ENCODE measurements around the gene E2F4.
A peak's percentile ranks its signal among the peaks of the same experiment; 100 is the strongest.

E2F4 gene

DNA sequence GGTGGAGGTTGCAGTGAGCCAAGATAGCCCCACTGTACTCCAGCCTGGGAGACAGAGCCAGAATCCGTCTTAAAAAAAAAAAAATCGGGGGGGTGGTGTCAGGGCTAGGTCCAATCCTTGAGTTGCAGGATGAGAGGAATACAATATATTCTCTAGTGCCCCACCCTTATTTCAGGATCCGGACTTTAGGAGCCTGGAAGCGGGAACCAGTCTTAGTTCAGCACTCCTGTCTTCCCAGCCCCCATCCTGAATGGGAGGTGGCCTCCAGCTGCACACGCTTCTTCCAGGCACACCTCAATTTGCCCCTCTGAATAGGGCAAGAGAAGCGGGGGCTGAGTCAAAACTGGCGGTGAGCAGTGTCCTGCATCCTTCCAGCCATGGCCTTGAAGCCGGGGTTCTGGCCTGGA lies 53.7 kb downstream of the E2F4 start:
- Histone ChIP-seq H3K4me1 (ENCODE audit: insufficient read depth, insufficient read length) (peaks cover 47% of the 10 kb centered on the region), H3K9ac (ENCODE audit: insufficient read length, low read depth) (peak overlapping the region; percentile 90)
- DNase-seq (ENCODE audit: low read depth, low spot score) = no peak

DNA sequence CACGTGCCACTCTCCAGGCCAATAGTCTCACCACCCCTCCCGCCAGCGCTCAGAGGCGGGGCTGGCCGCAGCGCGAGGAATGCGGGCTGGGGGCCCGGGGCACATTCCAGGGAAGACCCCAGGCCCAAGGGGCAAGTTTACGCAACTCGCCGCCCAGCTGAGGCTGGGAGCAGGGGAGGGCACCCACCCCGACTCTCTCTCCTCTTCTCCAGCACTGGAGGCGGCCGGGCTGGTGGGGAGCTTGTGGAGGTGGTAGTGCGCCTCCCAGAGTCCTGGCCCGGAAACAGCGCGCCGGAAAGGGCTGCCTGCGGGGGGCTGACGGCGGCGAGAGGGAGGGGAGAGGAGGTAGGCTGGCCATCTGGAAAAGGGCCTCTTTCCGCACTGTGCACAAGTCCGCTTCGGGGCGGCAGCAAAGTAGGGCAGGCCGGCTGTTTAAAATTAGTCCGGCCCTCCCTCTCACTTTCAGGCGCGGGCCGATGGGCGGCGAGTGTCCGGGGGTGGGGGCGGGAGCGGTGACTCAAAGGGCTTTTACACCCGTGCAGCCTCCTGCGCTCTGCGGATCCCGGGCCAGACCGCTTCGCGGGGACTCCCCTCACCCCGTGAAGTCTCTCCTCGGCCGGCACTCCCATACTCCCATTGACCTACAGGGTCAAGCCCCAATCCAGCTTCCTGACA lies 54.3 kb downstream of the E2F4 start:
- H3K4me1 ChIP-seq (ENCODE audit: insufficient read depth, insufficient read length) = peaks cover 43% of the 10 kb centered on the region
- H3K4me3 ChIP-seq (ENCODE audit: insufficient read length, low read depth) = peak overlapping the region; percentile 86
- H3K27me3 ChIP-seq (ENCODE audit: insufficient read depth, insufficient read length) = peaks cover 36% of the 10 kb centered on the region
- DNase-seq (ENCODE audit: low read depth, low spot score) = peak; percentile 84
- H3K36me3 ChIP-seq (ENCODE audit: insufficient read depth, insufficient read length, low read length) = peaks cover 2% of the 10 kb centered on the region
- peak overlapping the region; percentile 90 for H3K9ac ChIP-seq (ENCODE audit: insufficient read length, low read depth)
- TF ChIP-seq SUZ12 (IDR thresholded peaks at IDR 0.05; ENCODE audit: extremely low read depth, insufficient read depth, insufficient read length) (no peak), ZNF274 (IDR thresholded peaks at IDR 0.05; ENCODE audit: low read depth, low read length) (no peak), YY1 (IDR thresholded peaks at IDR 0.05; ENCODE audit: insufficient read depth, insufficient read length) (no peak)
- no peaks in the 10 kb centered on the region for H3K9me3 ChIP-seq (ENCODE audit: insufficient read depth, low read length)

More for the DNA sequence above, 53.7 kb downstream of the E2F4 start:
- peaks cover 31% of the 10 kb centered on the region for H3K27me3 ChIP-seq (ENCODE audit: insufficient read depth, insufficient read length)
- H3K4me3 ChIP-seq (ENCODE audit: insufficient read length, low read depth) = peak overlapping the region; percentile 86
- no peak for TF ChIP-seq YY1 (IDR thresholded peaks at IDR 0.05; ENCODE audit: insufficient read depth, insufficient read length)
- TF ChIP-seq SUZ12 (IDR thresholded peaks at IDR 0.05; ENCODE audit: extremely low read depth, insufficient read depth, insufficient read length) = no peak
- TF ChIP-seq ZNF274 (IDR thresholded peaks at IDR 0.05; ENCODE audit: low read depth, low read length) = no peak
- H3K36me3 ChIP-seq (ENCODE audit: insufficient read depth, insufficient read length, low read length) = peaks cover 2% of the 10 kb centered on the region
- no peaks in the 10 kb centered on the region for H3K9me3 ChIP-seq (ENCODE audit: insufficient read depth, low read length)

DNA sequence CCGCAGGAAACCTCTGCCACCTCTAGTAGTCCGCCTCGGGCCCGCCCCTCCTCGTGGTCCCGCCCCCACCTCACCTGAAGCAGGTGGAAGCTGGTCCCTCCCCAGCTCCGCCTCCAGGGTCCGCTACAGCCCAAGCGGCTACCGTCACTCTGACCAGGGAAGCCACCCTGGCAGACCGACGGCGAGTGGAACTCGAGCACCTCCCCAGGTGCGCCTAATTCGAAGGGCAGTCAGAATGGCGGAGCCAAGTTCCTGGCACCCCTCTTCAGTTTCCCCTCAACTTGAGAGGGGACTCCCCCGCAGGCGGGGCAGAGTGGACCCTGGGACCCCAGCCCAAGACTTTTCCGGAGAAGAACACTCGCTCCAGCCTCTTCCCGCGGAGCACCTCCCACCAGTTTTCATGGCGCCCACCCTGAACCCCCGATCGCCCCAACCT lies 54.8 kb downstream of the E2F4 start:
- Histone ChIP-seq H3K9ac (ENCODE audit: insufficient read length, low read depth) (peak overlapping the region; percentile 90), H3K4me3 (ENCODE audit: insufficient read length, low read depth) (peak overlapping the region; percentile 86), H3K36me3 (ENCODE audit: insufficient read depth, insufficient read length, low read length) (peaks cover 2% of the 10 kb centered on the region), H3K27me3 (ENCODE audit: insufficient read depth, insufficient read length) (peaks cover 36% of the 10 kb centered on the region), H3K4me1 (ENCODE audit: insufficient read depth, insufficient read length) (peaks cover 40% of the 10 kb centered on the region), H3K9me3 (ENCODE audit: insufficient read depth, low read length) (no peaks in the 10 kb centered on the region)
- no peak for DNase-seq (ENCODE audit: low read depth, low spot score)
- no peak for TF ChIP-seq ZNF274 (IDR thresholded peaks at IDR 0.05; ENCODE audit: low read depth, low read length)
- TF ChIP-seq SUZ12 (IDR thresholded peaks at IDR 0.05; ENCODE audit: extremely low read depth, insufficient read depth, insufficient read length) = no peak
- no peak for TF ChIP-seq YY1 (IDR thresholded peaks at IDR 0.05; ENCODE audit: insufficient read depth, insufficient read length)

DNA sequence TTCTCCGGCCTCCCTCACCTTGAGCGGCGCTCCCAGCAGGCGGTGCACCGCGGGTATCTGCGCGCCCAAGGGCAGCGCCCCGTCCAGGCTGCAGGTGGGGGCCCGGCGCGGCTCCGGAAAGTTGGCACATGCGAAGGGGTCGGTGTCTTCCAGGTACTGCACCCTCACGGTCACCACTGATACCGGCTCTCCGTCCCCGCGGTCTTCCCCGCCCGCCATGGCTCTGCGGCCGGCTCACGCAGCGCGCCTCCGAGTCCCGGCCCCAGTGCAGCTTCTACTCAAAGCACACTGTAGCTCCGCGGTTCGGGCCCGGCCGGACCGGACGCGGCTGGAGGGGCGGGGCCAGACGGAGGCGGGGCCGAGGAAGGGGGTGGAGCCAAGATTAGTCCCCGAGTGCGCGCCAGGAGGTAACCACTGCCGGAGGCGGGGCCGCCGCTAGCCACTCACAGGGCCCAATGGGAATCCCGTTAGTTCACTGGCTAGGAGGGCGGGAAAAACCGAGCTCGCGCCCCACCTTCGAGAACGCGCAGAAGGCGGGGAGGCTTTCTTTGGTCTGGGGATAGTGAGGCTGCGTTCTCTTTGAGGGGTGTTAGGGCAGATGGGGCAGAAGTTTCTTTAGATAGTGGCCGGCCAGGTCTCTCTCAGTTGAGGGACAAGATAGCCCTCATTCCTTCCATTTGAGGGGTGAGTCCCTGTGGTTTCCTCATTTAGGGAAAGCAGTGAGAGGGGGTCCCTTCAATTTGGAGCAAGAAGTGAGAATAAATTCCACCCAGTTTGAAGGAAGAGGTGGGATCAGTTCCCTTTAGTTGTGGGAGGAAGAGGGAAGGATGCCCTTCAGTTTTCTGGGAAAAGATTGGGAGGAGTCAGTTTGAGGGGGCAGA lies 55.5 kb downstream of the E2F4 start, which contains the start of gene FHOD1:
TSS of gene FHOD1 (minus strand) at position 290 of the 881 bp plus-strand sequence. CDS start at position 219, 71 bp downstream.
- Histone ChIP-seq H3K4me3 (ENCODE audit: insufficient read length, low read depth) (peak within 1 kb of the TSS; percentile 86), H3K9me3 (ENCODE audit: insufficient read depth, low read length) (no peaks in the 10 kb centered on the region), H3K27me3 (ENCODE audit: insufficient read depth, insufficient read length) (peaks cover 36% of the 10 kb centered on the region), H3K9ac (ENCODE audit: insufficient read length, low read depth) (peak within 1 kb of the TSS; percentile 90), H3K36me3 (ENCODE audit: insufficient read depth, insufficient read length, low read length) (peaks cover under 1% of the 10 kb centered on the region), H3K4me1 (ENCODE audit: insufficient read depth, insufficient read length) (peaks cover 35% of the 10 kb centered on the region)
- no peak for TF ChIP-seq SUZ12 (IDR thresholded peaks at IDR 0.05; ENCODE audit: extremely low read depth, insufficient read depth, insufficient read length)
- TF ChIP-seq YY1 (IDR thresholded peaks at IDR 0.05; ENCODE audit: insufficient read depth, insufficient read length) = no peak
- no peak for TF ChIP-seq ZNF274 (IDR thresholded peaks at IDR 0.05; ENCODE audit: low read depth, low read length)
- DNase-seq (ENCODE audit: low read depth, low spot score) = peak; percentile 91

DNA sequence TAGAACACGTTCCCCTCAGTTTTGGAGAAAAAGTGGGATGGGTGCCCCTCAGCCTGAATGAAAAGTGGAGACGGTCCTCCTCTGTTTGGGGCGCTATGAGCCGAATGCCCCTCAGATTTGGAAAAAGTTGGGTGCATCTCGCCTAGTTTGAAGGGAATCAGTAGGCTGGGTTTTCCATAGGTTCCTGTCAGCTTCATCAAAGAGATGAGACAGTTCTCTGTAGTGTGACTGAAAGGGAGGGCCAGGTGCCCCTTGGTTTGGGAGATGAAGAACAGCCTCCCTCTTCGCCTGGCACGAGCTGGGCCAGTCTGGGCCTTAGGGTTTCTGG lies 56.1 kb downstream of the E2F4 start:
- Histone ChIP-seq H3K27me3 (ENCODE audit: insufficient read depth, insufficient read length) (peaks cover 36% of the 10 kb centered on the region), H3K4me1 (ENCODE audit: insufficient read depth, insufficient read length) (peaks cover 35% of the 10 kb centered on the region), H3K36me3 (ENCODE audit: insufficient read depth, insufficient read length, low read length) (peaks cover 3% of the 10 kb centered on the region), H3K9ac (ENCODE audit: insufficient read length, low read depth) (peak overlapping the region; percentile 82), H3K4me3 (ENCODE audit: insufficient read length, low read depth) (peak overlapping the region; percentile 68), H3K9me3 (ENCODE audit: insufficient read depth, low read length) (no peaks in the 10 kb centered on the region)
- no peak for DNase-seq (ENCODE audit: low read depth, low spot score)
- TF ChIP-seq ZNF274 (IDR thresholded peaks at IDR 0.05; ENCODE audit: low read depth, low read length) (no peak), SUZ12 (IDR thresholded peaks at IDR 0.05; ENCODE audit: extremely low read depth, insufficient read depth, insufficient read length) (no peak), YY1 (IDR thresholded peaks at IDR 0.05; ENCODE audit: insufficient read depth, insufficient read length) (no peak)

Measured in NT2/D1 (cell line).